Endometrium (tissue), 2 donors: Measurements from ENCODE around the gene ATP1A1.

Experiments
- FAIRE-seq: peaks from 2 replicates; lab custom pipeline; 2012; peaks lifted over from hg19 to GRCh38; lab: Jason Lieb, UNC
- donor health status: control.
- donor health status: control.

The ATP1A1 gene

DNA sequence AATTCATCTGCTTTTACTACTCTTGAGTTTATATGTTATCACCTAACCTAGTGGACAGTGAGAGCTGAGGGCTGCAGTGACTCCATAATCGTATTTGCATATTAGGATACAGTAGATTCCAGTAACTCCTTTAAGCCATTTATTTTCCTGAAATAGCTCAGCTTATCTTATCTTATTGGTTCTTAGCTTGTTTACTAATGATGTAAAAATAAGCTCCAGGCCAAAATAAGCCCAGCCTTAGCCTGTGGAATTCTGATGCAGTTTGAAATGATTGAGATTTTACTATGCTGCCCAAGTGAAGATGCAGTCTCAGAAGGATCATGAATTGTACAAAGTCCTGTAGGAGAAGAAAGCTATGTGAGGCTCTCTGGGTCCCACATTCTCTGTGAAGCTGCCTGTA is 18.1 kb downstream of the ATP1A1 start:
- FAIRE-seq = no peak

- no peak for FAIRE-seq
Measured at GRCh38 chr1:116392717-116393404, 19.8 kb downstream of the ATP1A1 start.

DNA sequence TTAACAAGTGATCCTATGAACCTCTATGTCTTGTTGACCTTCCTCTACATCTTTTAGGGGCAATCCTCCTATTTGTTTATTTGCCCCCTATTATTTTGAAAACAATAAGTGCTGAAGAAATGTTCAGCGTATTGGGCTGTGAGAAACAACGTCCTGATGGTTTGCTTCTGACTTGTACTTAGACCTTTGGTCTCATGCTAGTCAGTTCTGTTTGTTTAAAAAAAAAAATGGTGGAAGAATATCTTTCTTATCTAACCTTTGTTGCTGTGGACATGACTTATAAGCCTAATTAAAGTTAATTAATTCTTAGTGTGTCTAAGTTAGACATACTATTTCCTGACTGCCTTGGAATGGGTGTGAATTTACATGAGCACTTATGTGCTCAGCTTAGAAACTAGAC is 20.7 kb downstream of the ATP1A1 start:
- no peak for FAIRE-seq

DNA sequence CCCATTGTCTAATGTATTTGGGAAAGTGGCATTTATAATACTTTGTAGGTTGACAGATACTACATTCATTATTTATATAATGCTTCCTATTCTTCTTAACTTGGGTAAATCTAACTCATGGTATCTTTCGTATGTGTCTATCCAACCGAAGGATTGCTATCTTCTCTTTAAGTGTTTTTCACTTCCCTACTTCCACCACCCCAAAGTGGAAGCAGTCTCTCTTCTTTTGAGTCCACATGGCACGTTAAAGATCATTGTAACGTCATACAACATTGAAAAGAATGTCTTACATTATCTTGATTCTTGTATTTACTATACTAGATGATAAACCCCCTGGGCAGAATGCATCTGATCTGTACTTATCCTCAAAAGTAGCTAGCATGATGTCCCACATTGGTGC is 21.2 kb downstream of the ATP1A1 start:
- no peak for FAIRE-seq

GRCh38 chr1:116396769-116397168 is 23.7 kb downstream of the ATP1A1 start:
- no peak for FAIRE-seq

DNA sequence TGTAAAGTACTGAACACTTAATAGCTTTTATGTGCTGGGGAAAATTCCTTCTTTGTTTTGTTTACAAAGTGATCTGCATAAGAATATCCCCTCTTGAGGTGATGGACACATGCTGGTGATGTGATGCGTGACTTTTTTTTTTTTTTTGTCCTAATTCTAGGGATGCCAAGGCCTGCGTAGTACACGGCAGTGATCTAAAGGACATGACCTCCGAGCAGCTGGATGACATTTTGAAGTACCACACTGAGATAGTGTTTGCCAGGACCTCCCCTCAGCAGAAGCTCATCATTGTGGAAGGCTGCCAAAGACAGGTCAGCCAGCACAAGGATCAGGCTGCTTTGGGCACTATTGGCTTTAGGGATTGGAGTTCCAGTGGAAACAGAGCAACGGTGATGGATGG is 24.7 kb downstream of the ATP1A1 start:
- no peak for FAIRE-seq

GRCh38 chr1:116400780-116401179 is 27.7 kb downstream of the ATP1A1 start:
- no peak for FAIRE-seq

DNA sequence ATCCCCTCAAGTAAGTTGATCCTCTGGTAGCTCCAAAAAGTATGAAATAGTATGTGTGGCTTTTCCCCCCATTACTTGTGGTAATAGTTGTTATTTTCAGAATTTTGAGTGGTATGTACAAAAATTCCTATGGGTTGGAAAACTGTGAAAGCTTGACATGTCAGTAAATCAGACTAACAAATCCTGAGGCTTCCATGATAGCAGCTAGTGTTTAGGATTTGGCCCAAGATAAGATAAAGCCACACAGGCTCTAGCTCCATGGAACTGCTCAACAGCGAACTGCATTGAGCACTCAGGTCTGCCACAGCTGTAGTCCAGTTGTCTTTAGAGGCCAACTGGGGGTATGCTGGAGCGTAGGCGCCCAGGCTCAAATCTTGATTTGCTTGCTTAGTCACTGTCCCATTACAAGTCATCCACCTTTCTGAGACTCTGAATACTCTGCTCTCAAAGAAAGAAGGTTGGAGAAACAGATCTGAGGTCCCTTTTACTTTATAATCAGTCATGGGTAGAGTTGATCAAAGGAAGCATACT is 28.7 kb downstream of the ATP1A1 start:
- FAIRE-seq = no peak

DNA sequence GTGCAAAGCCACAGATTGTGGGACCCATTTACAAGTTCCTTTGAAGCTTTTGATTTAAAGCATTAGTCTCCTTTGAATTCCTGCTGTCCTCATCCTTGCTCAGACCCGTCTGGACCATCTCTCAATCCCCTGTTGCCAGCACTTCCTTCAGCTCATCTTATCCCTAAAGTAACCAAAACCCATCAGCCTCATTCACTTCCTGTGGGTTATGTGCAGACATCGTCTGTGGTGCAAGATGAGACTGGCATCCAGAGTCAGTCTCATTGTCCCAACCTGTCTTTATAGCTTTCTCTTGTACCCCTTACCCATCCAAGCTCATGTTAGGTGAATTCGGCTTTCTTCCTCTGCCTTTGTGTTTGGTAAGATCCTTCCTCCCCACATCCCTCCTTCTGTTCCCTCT is 29.3 kb downstream of the ATP1A1 start:
- FAIRE-seq = no peak

DNA sequence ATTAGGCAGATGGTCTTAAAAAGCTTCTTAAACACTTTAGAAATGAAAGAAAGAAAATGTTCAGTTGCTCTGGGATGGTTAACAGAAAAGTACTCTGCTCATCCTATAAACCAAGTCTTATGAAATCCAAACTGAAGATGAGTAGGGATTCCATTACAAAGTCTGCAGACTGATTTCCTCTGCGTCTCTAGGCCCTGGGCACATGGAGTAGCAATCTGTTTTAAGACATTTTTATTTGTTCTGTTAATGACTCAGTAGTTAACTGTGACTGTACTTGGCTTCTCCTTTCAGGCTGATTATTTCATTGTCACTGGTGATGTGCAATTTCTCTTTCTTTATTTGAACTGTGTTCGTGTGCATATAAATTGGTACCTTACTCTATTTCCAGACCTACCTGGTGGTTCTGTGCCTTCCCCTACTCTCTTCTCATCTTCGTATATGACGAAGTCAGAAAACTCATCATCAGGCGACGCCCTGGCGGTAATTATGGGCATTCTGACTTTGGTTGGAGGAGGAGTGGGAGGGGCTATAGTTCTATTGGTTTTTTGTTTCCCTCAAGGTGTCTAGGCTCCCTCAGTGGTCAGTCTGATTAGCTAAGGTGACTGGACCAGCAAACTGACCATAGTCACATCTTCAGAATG is 30.6 kb downstream of the ATP1A1 start:
- FAIRE-seq = no peak

DNA sequence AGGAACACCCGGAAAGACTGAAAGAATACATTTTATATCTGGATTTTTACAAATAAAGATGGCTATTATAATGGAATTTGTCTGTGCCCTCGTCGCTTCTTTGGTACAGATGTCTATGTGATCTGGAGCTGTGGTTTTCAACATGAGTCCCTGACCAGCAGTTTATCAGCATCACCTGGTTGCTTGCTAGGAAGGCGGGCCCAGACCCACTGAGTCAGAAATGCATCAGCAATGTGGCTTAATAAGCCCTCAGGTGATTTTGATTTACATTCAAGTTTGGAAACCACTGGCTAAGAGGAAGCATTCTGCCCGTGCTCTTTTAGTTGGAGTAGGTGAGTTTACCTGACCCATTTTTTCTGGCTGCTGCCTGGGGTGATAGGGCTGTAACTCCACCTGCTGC is 31.7 kb downstream of the ATP1A1 start:
- FAIRE-seq = no peak

DNA sequence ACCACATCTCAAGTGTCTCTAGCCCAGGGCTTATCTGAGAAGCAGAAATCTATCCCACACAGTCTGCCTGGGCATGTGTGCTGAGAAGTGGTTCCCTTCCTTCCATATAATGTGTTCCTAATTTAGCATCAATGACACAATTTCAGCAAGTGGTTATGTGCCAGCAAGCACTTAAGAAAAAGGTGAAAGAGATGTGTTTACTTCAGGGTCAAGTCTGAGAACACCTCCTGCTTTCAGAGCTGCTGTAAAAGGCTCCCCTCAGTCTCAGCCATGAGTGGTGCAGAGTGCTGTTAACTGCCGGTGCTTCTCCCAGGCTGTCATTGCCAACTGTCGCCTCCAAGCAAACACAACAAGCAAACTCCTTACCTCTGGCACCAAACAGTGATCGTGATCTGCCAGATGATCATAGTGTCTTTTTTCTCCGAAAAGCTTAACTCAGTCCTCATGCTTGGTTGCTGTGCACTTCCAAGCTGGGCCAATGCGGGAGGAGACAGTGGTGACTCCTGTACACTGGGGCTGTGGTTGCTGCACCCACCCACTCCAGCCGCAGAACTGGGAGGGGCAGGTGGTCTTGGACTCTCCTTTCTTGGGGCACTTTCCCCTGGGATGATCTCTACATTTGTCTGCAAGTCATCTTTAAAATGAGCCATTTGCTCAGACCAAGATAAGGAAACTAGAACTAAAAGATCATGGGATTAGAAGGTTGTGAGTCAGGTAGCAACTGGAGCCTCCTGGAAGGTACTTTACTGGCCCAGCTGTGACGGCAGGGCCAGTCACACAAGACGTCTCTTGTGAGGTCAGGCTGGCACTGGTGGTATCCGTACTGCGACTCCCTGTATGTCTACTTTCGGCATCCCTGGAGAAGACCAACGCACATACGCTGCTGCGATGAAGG is 32.4 kb downstream of the ATP1A1 start:
- no peak for FAIRE-seq

DNA sequence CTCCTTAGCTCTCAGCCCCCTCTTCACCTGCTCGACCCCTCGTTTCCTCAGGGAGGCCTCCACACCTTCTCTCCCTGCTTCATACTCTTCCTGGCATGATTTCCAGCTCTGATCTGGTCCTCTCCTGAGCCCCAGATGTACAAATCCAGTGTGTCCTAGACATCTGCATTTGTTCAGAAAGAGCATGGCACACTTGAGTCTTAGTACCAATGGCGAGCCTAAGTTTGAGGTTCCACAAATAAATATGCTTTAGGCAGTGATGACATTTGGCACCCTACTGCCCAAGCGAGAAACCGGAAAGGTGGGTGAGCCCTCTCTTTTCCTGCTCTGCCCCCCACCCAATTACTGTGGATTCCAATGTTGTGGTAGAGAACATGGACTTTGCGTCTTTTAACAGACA is 34.0 kb downstream of the ATP1A1 start:
- no peak for FAIRE-seq

DNA sequence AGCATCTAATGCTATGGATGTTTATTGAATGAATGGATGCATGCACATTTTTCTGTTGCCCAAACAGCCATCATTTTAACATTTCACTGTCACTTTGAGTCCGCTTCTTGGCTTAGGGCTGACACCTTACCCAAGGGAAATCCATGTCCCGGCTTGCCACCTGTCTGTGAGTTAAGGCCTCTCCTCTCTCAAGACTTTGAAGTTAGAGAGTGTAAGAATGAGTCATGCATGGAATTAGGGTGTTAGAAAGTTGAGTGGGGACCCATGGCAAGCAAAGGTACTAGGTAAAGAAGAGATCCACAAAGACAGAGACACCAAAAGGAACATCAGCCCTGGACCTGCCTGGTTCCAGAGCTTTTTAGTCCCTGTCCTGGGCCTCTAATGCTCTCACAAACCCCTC is 35.1 kb downstream of the ATP1A1 start:
- FAIRE-seq = no peak

GRCh38 chr1:116408803-116409720 is 36.0 kb downstream of the ATP1A1 start:
- FAIRE-seq = no peak

DNA sequence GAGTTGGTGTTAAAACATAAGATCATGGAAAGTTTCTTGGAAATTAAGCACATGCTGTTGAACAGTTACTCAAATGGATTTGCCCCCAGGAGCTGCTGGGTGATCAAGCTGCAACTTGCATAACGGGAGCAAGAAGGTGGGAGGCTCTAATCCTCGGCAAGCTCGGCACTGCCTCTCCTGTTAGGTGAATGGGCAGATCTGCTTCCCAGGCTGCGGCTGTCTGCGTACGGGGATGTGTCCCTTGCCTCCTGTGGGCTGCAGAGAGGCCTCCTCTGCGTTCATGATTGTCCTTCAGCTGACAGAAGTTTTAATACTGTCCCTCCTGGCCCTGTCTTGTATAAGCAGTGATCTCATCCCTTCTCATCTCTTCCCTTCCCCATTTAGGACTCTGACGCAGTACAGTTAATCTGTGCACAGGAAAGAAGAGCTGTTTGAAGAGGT is 36.7 kb downstream of the ATP1A1 start:
- no peak for FAIRE-seq

GRCh38 chr1:116411784-116412479 is 38.9 kb downstream of the ATP1A1 start:
- FAIRE-seq = no peak

GRCh38 chr1:116412480-116412798 is 39.4 kb downstream of the ATP1A1 start:
- FAIRE-seq = no peak

DNA sequence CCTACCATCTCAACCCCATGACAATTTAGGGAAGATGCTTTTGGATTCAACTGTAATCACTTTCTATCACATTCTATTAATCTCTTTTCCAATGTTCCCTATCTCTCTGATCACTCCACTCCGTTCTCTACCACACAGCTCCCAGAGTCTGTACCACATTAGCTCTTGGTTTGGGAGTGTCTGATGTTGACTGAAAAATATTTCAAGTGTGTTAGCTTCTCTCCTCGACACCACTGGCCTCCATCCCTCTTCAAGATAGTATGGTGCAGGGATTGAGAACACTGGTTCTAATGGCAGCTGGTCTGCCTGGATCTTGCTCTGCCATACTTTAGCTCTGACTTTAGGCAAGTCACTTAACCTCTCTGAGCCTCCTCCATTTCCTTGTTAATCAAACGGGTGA is 39.9 kb downstream of the ATP1A1 start:
- no peak for FAIRE-seq

DNA sequence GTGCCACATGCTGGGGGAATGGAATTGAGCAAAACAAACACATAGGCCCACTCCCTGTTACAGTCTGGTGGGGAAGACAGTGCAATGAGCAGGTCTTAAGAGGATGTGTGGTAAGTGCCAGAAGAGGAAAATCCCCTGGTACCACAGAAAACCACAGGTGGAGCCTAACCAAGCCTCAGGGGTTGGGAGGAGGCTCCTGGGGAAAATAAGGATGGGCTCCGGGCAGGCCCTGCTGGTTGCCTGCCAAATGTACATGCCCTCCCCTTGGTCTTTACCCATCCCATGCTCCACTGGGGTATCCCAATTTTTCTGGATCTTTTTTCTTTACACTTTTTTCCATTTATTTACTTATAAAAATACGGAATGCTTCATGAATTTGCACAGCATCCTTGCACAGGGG is 40.4 kb downstream of the ATP1A1 start:
- no peak for FAIRE-seq

DNA sequence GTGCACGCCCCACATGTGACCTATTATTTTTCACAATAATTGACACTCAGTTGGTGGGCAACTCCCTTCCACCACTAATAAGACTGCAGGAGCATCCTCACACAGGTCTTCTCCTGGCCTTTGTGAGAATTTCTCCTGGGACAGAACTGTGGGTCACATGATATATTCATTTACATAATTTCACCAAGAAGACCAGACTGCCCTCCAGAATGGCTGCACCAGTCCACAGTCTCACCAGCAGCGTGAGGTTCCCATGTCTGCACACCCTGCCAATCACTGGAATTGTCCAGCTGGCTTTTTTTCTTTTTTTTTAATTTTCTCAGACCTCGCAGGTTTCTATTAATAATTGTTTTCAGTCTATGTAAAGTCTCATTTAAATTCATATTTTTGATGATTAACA is 41.3 kb downstream of the ATP1A1 start:
- FAIRE-seq = no peak
